GM21529 (cell line): Measurements from ENCODE around the gene MMP1.
"Not testable (repeated sequence)": the region's sequence is repeated elsewhere in the genome, so short reads cannot be mapped to it uniquely, and the experiment has no call there.

Source experiments
- ATAC-seq: cut with Tn5 transposase; IDR thresholded peaks from one replicate; pipeline ENCODE4 v1.9.1; 2021; ENCODE audit not compliant: unreplicated experiment

MMP1 gene

GRCh38 chr11:102761646-102762238 is 36.2 kb downstream of the MMP1 start:
- ATAC-seq: no peak

GRCh38 chr11:102760344-102761035 is 37.5 kb downstream of the MMP1 start:
- ATAC-seq: no peak

GRCh38 chr11:102757823-102758549 is 40.0 kb downstream of the MMP1 start:
- no peak for ATAC-seq

GRCh38 chr11:102753267-102753666 is 44.7 kb downstream of the MMP1 start:
- ATAC-seq: no peak

GRCh38 chr11:102751673-102752072 is 46.3 kb downstream of the MMP1 start:
- ATAC-seq: no peak

GRCh38 chr11:102749101-102749722 is 48.7 kb downstream of the MMP1 start:
- no peak for ATAC-seq

- not testable (repeated sequence) for ATAC-seq
These were observed 51.0 kb downstream of the MMP1 start for GRCh38 chr11:102746746-102747578.
